Measurements from ENCODE around the gene ADAMTSL1. TPM values are rescaled to one million over a fixed set of nuclear protein-coding genes. Genes with fewer than 3 reads are reported as not detected.

ADAMTSL1 gene
- total and polyA plus RNA-seq, 2 of the 13 experiments (the other 11 are each of a cell fraction or from before 2014, with no cell fraction given) = not detected

DNA sequence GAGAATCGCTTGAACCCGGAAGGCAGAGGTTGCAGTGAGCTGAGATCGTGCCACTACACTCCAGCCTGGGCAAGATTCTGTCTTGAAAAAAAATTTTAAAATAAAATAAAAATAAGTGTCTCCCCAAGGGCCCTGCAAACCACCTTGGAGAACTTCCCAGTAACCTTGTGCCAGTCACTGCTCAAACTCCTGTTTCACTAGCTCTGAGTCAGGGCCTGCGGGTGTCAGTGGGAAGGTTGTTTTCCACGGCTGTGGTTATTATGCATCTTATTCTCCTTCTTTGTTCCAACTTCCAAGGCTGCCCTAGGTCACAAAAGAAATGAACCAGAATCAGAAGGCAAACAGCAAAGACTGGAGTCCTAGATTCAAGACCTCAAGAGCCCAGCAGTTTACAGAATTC, 246.7 kb downstream of the ADAMTSL1 start:
- Histone ChIP-seq H3K79me2 (ENCODE audit: insufficient read depth, low read length) (no peaks in the 10 kb centered on the region), H3K9me3 (ENCODE audit: low read length) (no peaks in the 10 kb centered on the region), H3K4me2 (ENCODE audit: low read depth, low read length) (no peak overlapping the region), H3K36me3 (replicated peaks in 1 of 2; ENCODE audit: control insufficient read depth in 1 of 2, insufficient read depth in 2 of 2, low read length in 2 of 2) (no peaks in the 10 kb centered on the region), H2AFZ (ENCODE audit: low read length) (no peak overlapping the region), H3K4me1 (ENCODE audit: insufficient read depth, low read length) (no peaks in the 10 kb centered on the region), H3K27me3 (ENCODE audit: control insufficient read depth in 1 of 2, insufficient read depth in 2 of 2, low read length in 2 of 2) (no peaks in the 10 kb centered on the region), H4K20me1 (ENCODE audit: insufficient read depth, low read length) (no peaks in the 10 kb centered on the region), H3K9ac (ENCODE audit: insufficient read depth, low read depth, low read length) (no peak overlapping the region), H3K27ac (ENCODE audit: extremely low read length, insufficient read depth, low read length) (no peak overlapping the region), H3K4me3 (replicated peaks in 1 of 3; ENCODE audit: insufficient read depth in 1 of 3, low read depth in 2 of 3, low read length in 3 of 3) (no peak overlapping the region)
- no peak for ATAC-seq
- no peak for DNase-seq (ENCODE audit: low spot score)
- ChIA-PET CTCF (ENCODE audit: low intra/inter-chr PET ratio, low total read pairs) (no interaction called here), POLR2A (no interaction called here)
- TF ChIP-seq, protein P1, sequence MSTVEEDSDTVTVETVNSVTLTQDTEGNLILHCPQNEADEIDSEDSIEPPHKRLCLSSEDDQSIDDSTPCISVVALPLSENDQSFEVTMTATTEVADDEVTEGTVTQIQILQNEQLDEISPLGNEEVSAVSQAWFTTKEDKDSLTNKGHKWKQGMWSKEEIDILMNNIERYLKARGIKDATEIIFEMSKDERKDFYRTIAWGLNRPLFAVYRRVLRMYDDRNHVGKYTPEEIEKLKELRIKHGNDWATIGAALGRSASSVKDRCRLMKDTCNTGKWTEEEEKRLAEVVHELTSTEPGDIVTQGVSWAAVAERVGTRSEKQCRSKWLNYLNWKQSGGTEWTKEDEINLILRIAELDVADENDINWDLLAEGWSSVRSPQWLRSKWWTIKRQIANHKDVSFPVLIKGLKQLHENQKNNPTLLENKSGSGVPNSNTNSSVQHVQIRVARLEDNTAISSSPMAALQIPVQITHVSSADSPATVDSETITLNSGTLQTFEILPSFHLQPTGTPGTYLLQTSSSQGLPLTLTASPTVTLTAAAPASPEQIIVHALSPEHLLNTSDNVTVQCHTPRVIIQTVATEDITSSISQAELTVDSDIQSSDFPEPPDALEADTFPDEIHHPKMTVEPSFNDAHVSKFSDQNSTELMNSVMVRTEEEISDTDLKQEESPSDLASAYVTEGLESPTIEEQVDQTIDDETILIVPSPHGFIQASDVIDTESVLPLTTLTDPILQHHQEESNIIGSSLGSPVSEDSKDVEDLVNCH (CRISPR knock-in tag; IDR thresholded peaks at IDR 0.05) = no peak
- no peak for TF ChIP-seq ZBTB39 (CRISPR knock-in tag; IDR thresholded peaks at IDR 0.05)
- TF ChIP-seq, protein P2, sequence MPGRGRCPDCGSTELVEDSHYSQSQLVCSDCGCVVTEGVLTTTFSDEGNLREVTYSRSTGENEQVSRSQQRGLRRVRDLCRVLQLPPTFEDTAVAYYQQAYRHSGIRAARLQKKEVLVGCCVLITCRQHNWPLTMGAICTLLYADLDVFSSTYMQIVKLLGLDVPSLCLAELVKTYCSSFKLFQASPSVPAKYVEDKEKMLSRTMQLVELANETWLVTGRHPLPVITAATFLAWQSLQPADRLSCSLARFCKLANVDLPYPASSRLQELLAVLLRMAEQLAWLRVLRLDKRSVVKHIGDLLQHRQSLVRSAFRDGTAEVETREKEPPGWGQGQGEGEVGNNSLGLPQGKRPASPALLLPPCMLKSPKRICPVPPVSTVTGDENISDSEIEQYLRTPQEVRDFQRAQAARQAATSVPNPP (CRISPR knock-in tag; IDR thresholded peaks at IDR 0.05) = no peak
- no peak for TF ChIP-seq SALL2 (CRISPR knock-in tag; IDR thresholded peaks at IDR 0.05)
- TF ChIP-seq, protein P3, sequence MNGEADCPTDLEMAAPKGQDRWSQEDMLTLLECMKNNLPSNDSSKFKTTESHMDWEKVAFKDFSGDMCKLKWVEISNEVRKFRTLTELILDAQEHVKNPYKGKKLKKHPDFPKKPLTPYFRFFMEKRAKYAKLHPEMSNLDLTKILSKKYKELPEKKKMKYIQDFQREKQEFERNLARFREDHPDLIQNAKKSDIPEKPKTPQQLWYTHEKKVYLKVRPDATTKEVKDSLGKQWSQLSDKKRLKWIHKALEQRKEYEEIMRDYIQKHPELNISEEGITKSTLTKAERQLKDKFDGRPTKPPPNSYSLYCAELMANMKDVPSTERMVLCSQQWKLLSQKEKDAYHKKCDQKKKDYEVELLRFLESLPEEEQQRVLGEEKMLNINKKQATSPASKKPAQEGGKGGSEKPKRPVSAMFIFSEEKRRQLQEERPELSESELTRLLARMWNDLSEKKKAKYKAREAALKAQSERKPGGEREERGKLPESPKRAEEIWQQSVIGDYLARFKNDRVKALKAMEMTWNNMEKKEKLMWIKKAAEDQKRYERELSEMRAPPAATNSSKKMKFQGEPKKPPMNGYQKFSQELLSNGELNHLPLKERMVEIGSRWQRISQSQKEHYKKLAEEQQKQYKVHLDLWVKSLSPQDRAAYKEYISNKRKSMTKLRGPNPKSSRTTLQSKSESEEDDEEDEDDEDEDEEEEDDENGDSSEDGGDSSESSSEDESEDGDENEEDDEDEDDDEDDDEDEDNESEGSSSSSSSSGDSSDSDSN (CRISPR knock-in tag; IDR thresholded peaks at IDR 0.05) = no peak
- no peak for TF ChIP-seq ZNF703 (CRISPR knock-in tag; IDR thresholded peaks at IDR 0.05; ENCODE audit: borderline replicate concordance)
- no peak for TF ChIP-seq ZNF737 (CRISPR knock-in tag; IDR thresholded peaks at IDR 0.05; ENCODE audit: borderline replicate concordance)
- TF ChIP-seq HOXA7 (CRISPR knock-in tag; IDR thresholded peaks at IDR 0.05) = no peak
- no peak for TF ChIP-seq HDAC2 (CRISPR knock-in tag; IDR thresholded peaks at IDR 0.05)
- TF ChIP-seq IKZF1 (IDR thresholded peaks at IDR 0.05) = no peak
- TF ChIP-seq ZNF605 (CRISPR knock-in tag; IDR thresholded peaks at IDR 0.05) = no peak
- TF ChIP-seq ZNF431 (CRISPR knock-in tag; IDR thresholded peaks at IDR 0.05; ENCODE audit: borderline replicate concordance, low read depth) = no peak
- no TSS peak for BruUV-seq (replicated peaks)
- in situ Hi-C loops (cut with HindIII; ENCODE audit: extremely low pct_ligation_motif_present, low pct_unique_long_range_greater_than_20kb) (no loop called here), intact Hi-C loops (cut with micrococcal nuclease; ENCODE audit: unreplicated experiment) (no loop called here)
- 47% methylated on average over 5 of the region's 5 CpGs for WGBS (ENCODE audit: low lambda C conversion rate)
- no peak for FAIRE-seq

All from HepG2 (cell line).